ENCODE data around the gene ACAA1. TPM values are rescaled to one million over a fixed set of nuclear protein-coding genes. Genes with fewer than 3 reads are reported as not detected.
"Not testable (repeated sequence)": the region's sequence is repeated elsewhere in the genome, so short reads cannot be mapped to it uniquely, and the experiment has no call there.

Gene ACAA1
- total RNA-seq, 1 donor from 2014 or later = 120 TPM

DNA sequence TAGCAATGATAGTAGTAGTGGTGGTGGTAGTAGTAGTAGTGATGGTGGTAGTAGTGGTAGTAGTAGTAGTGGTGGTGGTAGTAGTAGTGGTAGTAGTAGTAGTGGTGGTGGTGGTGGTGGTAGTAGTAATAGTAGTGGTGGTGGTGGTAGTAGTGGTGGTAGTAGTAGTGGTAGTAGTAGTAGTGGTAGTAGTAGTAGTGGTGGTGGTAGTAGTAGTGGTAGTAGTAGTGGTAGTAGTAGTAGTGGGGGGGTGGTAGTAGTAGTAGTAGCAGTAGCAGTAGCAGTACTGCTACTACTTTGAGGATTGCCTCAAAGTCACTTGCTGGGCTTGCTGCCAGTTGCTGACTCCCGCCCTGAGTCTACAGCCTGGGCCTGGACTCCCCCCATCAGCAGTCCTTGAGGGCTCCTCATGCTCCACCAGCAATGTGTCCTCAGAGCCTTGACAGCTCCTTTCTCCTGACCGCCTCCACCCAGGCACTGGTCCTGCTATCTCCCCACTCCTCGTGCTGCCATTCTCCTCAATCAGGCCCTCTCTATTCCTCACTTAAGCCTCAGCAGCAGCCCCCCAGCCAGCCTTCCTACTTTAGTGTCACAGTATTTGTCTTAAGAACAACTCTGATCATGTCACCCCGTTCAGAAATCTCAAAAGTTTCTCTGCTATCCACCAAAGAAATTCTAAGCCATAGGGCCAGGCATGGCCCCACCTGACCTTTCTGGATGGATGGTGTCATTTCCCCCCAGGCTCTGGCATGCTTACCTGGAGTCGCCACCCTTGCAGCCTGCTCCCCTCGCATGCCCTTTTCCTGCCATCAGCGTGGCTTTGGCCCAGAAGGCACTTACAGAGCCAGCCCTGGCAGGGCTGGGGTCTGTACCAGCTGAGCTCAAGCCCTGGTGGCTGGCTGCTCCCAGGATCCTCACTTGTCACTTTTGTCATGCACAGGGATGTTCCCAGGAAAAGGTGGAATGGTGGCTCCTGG is 52.3 kb downstream of the ACAA1 start:
- TF ChIP-seq, protein P1, sequence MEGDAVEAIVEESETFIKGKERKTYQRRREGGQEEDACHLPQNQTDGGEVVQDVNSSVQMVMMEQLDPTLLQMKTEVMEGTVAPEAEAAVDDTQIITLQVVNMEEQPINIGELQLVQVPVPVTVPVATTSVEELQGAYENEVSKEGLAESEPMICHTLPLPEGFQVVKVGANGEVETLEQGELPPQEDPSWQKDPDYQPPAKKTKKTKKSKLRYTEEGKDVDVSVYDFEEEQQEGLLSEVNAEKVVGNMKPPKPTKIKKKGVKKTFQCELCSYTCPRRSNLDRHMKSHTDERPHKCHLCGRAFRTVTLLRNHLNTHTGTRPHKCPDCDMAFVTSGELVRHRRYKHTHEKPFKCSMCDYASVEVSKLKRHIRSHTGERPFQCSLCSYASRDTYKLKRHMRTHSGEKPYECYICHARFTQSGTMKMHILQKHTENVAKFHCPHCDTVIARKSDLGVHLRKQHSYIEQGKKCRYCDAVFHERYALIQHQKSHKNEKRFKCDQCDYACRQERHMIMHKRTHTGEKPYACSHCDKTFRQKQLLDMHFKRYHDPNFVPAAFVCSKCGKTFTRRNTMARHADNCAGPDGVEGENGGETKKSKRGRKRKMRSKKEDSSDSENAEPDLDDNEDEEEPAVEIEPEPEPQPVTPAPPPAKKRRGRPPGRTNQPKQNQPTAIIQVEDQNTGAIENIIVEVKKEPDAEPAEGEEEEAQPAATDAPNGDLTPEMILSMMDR (IDR thresholded peaks at IDR 0.05; ENCODE audit: borderline replicate concordance) = no peak
- Histone ChIP-seq H3K27me3 (ENCODE audit: low read depth) (no peaks in the 10 kb centered on the region), H3K4me3 (no peak overlapping the region), H3K9me3 (replicated peaks) (no peaks in the 10 kb centered on the region), H3K4me1 (no peaks in the 10 kb centered on the region), H3K36me3 (no peaks in the 10 kb centered on the region), H3K27ac (replicated peaks) (no peak overlapping the region)
- DNase-seq = no peak
- intact Hi-C loops (cut with micrococcal nuclease) = no loop called here

DNA sequence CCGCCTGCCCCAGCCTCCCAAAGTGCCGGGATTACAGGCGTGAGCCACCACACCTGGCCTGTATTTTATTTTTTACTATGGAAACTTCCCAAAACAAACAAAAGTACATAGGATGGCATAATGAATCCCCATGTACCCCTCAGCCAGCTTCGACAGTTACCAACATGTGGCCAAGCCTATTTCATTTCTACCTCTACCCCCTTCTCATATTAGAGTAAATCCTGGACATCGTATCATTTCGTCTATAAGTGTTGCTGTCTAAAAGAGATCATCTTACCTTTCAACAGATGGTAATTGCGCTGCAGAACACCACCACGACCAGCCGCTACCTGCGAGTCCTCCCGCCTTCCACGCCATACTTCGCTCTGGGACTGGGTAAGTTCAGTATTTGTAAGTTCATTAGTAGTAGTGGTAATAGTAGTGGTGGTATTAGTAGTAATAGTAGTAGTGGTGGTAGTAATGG is 53.0 kb downstream of the ACAA1 start:
- Histone ChIP-seq H3K4me3 (no peak overlapping the region), H3K27ac (replicated peaks) (no peak overlapping the region), H3K36me3 (no peaks in the 10 kb centered on the region), H3K27me3 (ENCODE audit: low read depth) (no peaks in the 10 kb centered on the region), H3K4me1 (no peaks in the 10 kb centered on the region), H3K9me3 (replicated peaks) (no peaks in the 10 kb centered on the region)
- no peak for DNase-seq
- intact Hi-C loops (cut with micrococcal nuclease) = no loop called here
- TF ChIP-seq, protein P1 (IDR thresholded peaks at IDR 0.05; ENCODE audit: borderline replicate concordance) = no peak

DNA sequence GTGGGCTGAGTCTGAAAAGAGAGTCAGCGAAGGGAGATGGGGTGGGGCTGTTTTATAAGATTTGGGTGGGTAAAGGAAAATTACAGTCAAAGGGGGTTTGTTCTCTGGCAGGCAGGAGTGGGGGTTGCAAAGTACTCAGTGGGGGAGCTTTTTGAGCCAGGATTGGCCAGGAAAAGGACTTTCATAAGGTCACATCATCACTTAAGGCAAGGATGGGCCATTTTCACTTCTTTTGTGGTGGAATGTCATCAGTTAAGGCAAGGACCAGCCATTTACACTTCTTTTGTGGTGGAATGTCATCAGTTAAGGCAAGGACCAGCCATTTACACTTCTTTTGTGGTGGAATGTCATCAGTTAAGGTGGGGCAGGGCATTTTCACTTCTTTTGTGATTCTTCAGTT is 53.7 kb downstream of the ACAA1 start:
- H3K36me3 ChIP-seq; H3K27me3 ChIP-seq (ENCODE audit: low read depth); H3K9me3 ChIP-seq (replicated peaks); intact Hi-C loops (cut with micrococcal nuclease); H3K4me1 ChIP-seq; H3K27ac ChIP-seq (replicated peaks); DNase-seq; H3K4me3 ChIP-seq: not testable (repeated sequence)

DNA sequence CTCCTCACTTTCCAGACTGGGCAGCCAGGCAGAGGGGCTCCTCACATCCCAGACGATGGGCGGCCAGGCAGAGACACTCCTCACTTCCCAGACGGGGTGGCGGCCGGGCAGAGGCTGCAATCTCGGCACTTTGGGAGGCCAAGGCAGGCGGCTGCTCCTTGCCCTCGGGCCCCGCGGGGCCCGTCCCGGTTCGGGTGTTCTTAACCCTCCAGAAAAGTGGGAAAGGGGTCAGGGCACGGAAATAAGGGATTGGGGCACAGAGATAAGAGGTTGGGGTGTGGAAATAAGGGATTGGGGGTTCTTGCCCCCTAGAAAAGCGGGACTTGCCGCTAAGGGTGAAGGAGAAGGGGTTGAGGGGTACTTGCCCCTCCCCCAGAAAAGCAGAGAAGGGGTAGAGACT is 54.6 kb downstream of the ACAA1 start:
- H3K9me3 ChIP-seq (replicated peaks); DNase-seq; H3K27me3 ChIP-seq (ENCODE audit: low read depth); H3K4me1 ChIP-seq; H3K36me3 ChIP-seq; H3K4me3 ChIP-seq; intact Hi-C loops (cut with micrococcal nuclease); H3K27ac ChIP-seq (replicated peaks): not testable (repeated sequence)

DNA sequence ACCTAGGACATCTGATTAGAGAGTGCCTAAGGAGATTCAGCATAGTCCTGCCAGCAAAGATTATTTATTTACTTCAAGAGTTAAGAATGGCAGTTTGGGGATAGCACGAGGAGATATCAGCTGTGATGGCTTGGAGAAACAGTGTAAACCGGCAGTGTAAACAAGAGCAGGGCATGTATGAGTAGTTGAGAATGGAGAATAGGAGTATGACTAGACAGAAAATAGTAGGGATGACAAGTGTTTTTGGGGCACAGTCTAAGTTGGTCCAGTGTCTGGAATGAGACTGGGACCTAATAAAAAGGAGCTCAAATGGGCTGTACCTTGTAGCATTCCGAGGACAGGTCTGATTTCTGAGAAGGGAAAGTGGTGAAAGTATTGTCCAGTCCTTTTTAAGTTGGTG is 59.9 kb downstream of the ACAA1 start:
- H3K36me3 ChIP-seq; H3K9me3 ChIP-seq (replicated peaks); H3K27ac ChIP-seq (replicated peaks); H3K4me1 ChIP-seq; H3K27me3 ChIP-seq (ENCODE audit: low read depth); H3K4me3 ChIP-seq; DNase-seq; intact Hi-C loops (cut with micrococcal nuclease): not testable (repeated sequence)

Other genes with a start within 250 kb of the ACAA1 start
- 3.6 TPM for gene VILL, start 146.3 kb downstream of the ACAA1 start, total RNA-seq
- 10.3 TPM for gene PLCD1, start 107.5 kb downstream of the ACAA1 start, total RNA-seq
- 0.08 TPM for gene DLEC1, start 97.9 kb downstream of the ACAA1 start, total RNA-seq
- 6.9 TPM for gene MYD88, start 1.5 kb upstream of the ACAA1 start, total RNA-seq
- 22.9 TPM for gene OXSR1, start 28.4 kb upstream of the ACAA1 start, total RNA-seq
- gene SLC22A13, start 128.7 kb upstream of the ACAA1 start, total RNA-seq = not detected
- gene SLC22A14, start 145.2 kb upstream of the ACAA1 start, total RNA-seq = not detected
- gene XYLB, start 209.7 kb upstream of the ACAA1 start, total RNA-seq = 0.91 TPM

All from left ventricle myocardium inferior (tissue), 1 donor.